Measurements from ENCODE around the gene RYR3. TPM values are rescaled to one million over a fixed set of nuclear protein-coding genes. Genes with fewer than 3 reads are reported as not detected.

RYR3 gene
- total and polyA plus RNA-seq, 2 donors = 1.4 to 10.4 TPM

- H3K36me3 ChIP-seq (ENCODE audit: control insufficient read depth in 2 of 2, insufficient read depth in 2 of 2, low read length in 1 of 2) = no peaks in the 10 kb centered on the region
- no peak overlapping the region for H3K4me3 ChIP-seq (ENCODE audit: low read length in 2 of 2)
- DNase-seq (ENCODE audit: low read depth in 6 of 9, low spot score in 9 of 9) = no peak
- 29% methylated on average over 1 of the region's 1 CpG for WGBS
- H3K4me1 ChIP-seq (ENCODE audit: control insufficient read depth in 2 of 2, insufficient read depth in 2 of 2, low read length in 2 of 2) = no peaks in the 10 kb centered on the region
- H3K9me3 ChIP-seq (ENCODE audit: control insufficient read depth in 2 of 2, insufficient read depth in 1 of 2, low read length in 1 of 2) = no peaks in the 10 kb centered on the region
- no peaks in the 10 kb centered on the region for H3K27me3 ChIP-seq (ENCODE audit: control insufficient read depth in 2 of 2, insufficient read depth in 1 of 2, low read length in 1 of 2)
- no peak overlapping the region for H3K27ac ChIP-seq (ENCODE audit: low read depth in 1 of 2, low read length in 1 of 2)
Measured at GRCh38 chr15:33646744-33647143, 336.0 kb downstream of the RYR3 start.

GRCh38 chr15:33649217-33649933 is 338.6 kb downstream of the RYR3 start:
- H3K4me3 ChIP-seq (ENCODE audit: low read length in 2 of 2) = no peak overlapping the region
- 89% methylated on average over 9 of the region's 9 CpGs for WGBS
- no peaks in the 10 kb centered on the region for H3K36me3 ChIP-seq (ENCODE audit: control insufficient read depth in 2 of 2, insufficient read depth in 2 of 2, low read length in 1 of 2)
- no peak overlapping the region for H3K27ac ChIP-seq (ENCODE audit: low read depth in 1 of 2, low read length in 1 of 2)
- no peaks in the 10 kb centered on the region for H3K27me3 ChIP-seq (ENCODE audit: control insufficient read depth in 2 of 2, insufficient read depth in 1 of 2, low read length in 1 of 2)
- no peaks in the 10 kb centered on the region for H3K4me1 ChIP-seq (ENCODE audit: control insufficient read depth in 2 of 2, insufficient read depth in 2 of 2, low read length in 2 of 2)
- no peaks in the 10 kb centered on the region for H3K9me3 ChIP-seq (ENCODE audit: control insufficient read depth in 2 of 2, insufficient read depth in 1 of 2, low read length in 1 of 2)
- DNase-seq (ENCODE audit: low read depth in 6 of 9, low spot score in 9 of 9) = no peak

- 95% methylated on average over 3 of the region's 3 CpGs for WGBS
- DNase-seq (ENCODE audit: low read depth in 6 of 9, low spot score in 9 of 9) = no peak
- no peaks in the 10 kb centered on the region for H3K27me3 ChIP-seq (ENCODE audit: control insufficient read depth in 2 of 2, insufficient read depth in 1 of 2, low read length in 1 of 2)
- H3K4me3 ChIP-seq (ENCODE audit: low read length in 2 of 2) = no peak overlapping the region
- H3K36me3 ChIP-seq (ENCODE audit: control insufficient read depth in 2 of 2, insufficient read depth in 2 of 2, low read length in 1 of 2) = no peaks in the 10 kb centered on the region
- no peak overlapping the region for H3K27ac ChIP-seq (ENCODE audit: low read depth in 1 of 2, low read length in 1 of 2)
- no peaks in the 10 kb centered on the region for H3K4me1 ChIP-seq (ENCODE audit: control insufficient read depth in 2 of 2, insufficient read depth in 2 of 2, low read length in 2 of 2)
- H3K9me3 ChIP-seq (ENCODE audit: control insufficient read depth in 2 of 2, insufficient read depth in 1 of 2, low read length in 1 of 2) = no peaks in the 10 kb centered on the region
Measured at GRCh38 chr15:33654860-33655259, 344.1 kb downstream of the RYR3 start.

GRCh38 chr15:33655488-33655887 is 344.7 kb downstream of the RYR3 start:
- Histone ChIP-seq H3K36me3 (ENCODE audit: control insufficient read depth in 2 of 2, insufficient read depth in 2 of 2, low read length in 1 of 2) (no peaks in the 10 kb centered on the region), H3K4me3 (ENCODE audit: low read length in 2 of 2) (no peak overlapping the region), H3K4me1 (ENCODE audit: control insufficient read depth in 2 of 2, insufficient read depth in 2 of 2, low read length in 2 of 2) (no peaks in the 10 kb centered on the region), H3K27me3 (ENCODE audit: control insufficient read depth in 2 of 2, insufficient read depth in 1 of 2, low read length in 1 of 2) (no peaks in the 10 kb centered on the region), H3K9me3 (ENCODE audit: control insufficient read depth in 2 of 2, insufficient read depth in 1 of 2, low read length in 1 of 2) (no peaks in the 10 kb centered on the region), H3K27ac (ENCODE audit: low read depth in 1 of 2, low read length in 1 of 2) (no peak overlapping the region)
- DNase-seq (ENCODE audit: low read depth in 6 of 9, low spot score in 9 of 9) = no peak
- 92% methylated on average over 5 of the region's 5 CpGs for WGBS

GRCh38 chr15:33656168-33656567 is 345.4 kb downstream of the RYR3 start:
- H3K27me3 ChIP-seq (ENCODE audit: control insufficient read depth in 2 of 2, insufficient read depth in 1 of 2, low read length in 1 of 2) = no peaks in the 10 kb centered on the region
- 90% methylated on average over 6 of the region's 6 CpGs for WGBS
- no peaks in the 10 kb centered on the region for H3K9me3 ChIP-seq (ENCODE audit: control insufficient read depth in 2 of 2, insufficient read depth in 1 of 2, low read length in 1 of 2)
- no peak overlapping the region for H3K4me3 ChIP-seq (ENCODE audit: low read length in 2 of 2)
- no peaks in the 10 kb centered on the region for H3K4me1 ChIP-seq (ENCODE audit: control insufficient read depth in 2 of 2, insufficient read depth in 2 of 2, low read length in 2 of 2)
- no peaks in the 10 kb centered on the region for H3K36me3 ChIP-seq (ENCODE audit: control insufficient read depth in 2 of 2, insufficient read depth in 2 of 2, low read length in 1 of 2)
- no peak overlapping the region for H3K27ac ChIP-seq (ENCODE audit: low read depth in 1 of 2, low read length in 1 of 2)
- DNase-seq (ENCODE audit: low read depth in 6 of 9, low spot score in 9 of 9) = no peak

GRCh38 chr15:33660151-33660550 is 349.4 kb downstream of the RYR3 start:
- Histone ChIP-seq H3K4me1 (ENCODE audit: control insufficient read depth in 2 of 2, insufficient read depth in 2 of 2, low read length in 2 of 2) (no peaks in the 10 kb centered on the region), H3K9me3 (ENCODE audit: control insufficient read depth in 2 of 2, insufficient read depth in 1 of 2, low read length in 1 of 2) (no peaks in the 10 kb centered on the region), H3K27me3 (ENCODE audit: control insufficient read depth in 2 of 2, insufficient read depth in 1 of 2, low read length in 1 of 2) (no peaks in the 10 kb centered on the region), H3K4me3 (ENCODE audit: low read length in 2 of 2) (no peak overlapping the region), H3K27ac (ENCODE audit: low read depth in 1 of 2, low read length in 1 of 2) (no peak overlapping the region), H3K36me3 (ENCODE audit: control insufficient read depth in 2 of 2, insufficient read depth in 2 of 2, low read length in 1 of 2) (no peaks in the 10 kb centered on the region)
- WGBS = 96% methylated on average over 16 of the region's 16 CpGs
- no peak for DNase-seq (ENCODE audit: low read depth in 6 of 9, low spot score in 9 of 9)

GRCh38 chr15:33662014-33662413 is 351.2 kb downstream of the RYR3 start:
- Histone ChIP-seq H3K4me1 (ENCODE audit: control insufficient read depth in 2 of 2, insufficient read depth in 2 of 2, low read length in 2 of 2) (no peaks in the 10 kb centered on the region), H3K4me3 (ENCODE audit: low read length in 2 of 2) (no peak overlapping the region), H3K9me3 (ENCODE audit: control insufficient read depth in 2 of 2, insufficient read depth in 1 of 2, low read length in 1 of 2) (no peaks in the 10 kb centered on the region), H3K27ac (ENCODE audit: low read depth in 1 of 2, low read length in 1 of 2) (no peak overlapping the region), H3K27me3 (ENCODE audit: control insufficient read depth in 2 of 2, insufficient read depth in 1 of 2, low read length in 1 of 2) (no peaks in the 10 kb centered on the region), H3K36me3 (ENCODE audit: control insufficient read depth in 2 of 2, insufficient read depth in 2 of 2, low read length in 1 of 2) (no peaks in the 10 kb centered on the region)
- 97% methylated on average over 14 of the region's 14 CpGs for WGBS
- no peak for DNase-seq (ENCODE audit: low read depth in 6 of 9, low spot score in 9 of 9)

- no peaks in the 10 kb centered on the region for H3K27me3 ChIP-seq (ENCODE audit: control insufficient read depth in 2 of 2, insufficient read depth in 1 of 2, low read length in 1 of 2)
- no peaks in the 10 kb centered on the region for H3K4me1 ChIP-seq (ENCODE audit: control insufficient read depth in 2 of 2, insufficient read depth in 2 of 2, low read length in 2 of 2)
- DNase-seq (ENCODE audit: low read depth in 6 of 9, low spot score in 9 of 9) = no peak
- H3K4me3 ChIP-seq (ENCODE audit: low read length in 2 of 2) = no peak overlapping the region
- H3K36me3 ChIP-seq (ENCODE audit: control insufficient read depth in 2 of 2, insufficient read depth in 2 of 2, low read length in 1 of 2) = no peaks in the 10 kb centered on the region
- no peaks in the 10 kb centered on the region for H3K9me3 ChIP-seq (ENCODE audit: control insufficient read depth in 2 of 2, insufficient read depth in 1 of 2, low read length in 1 of 2)
- no peak overlapping the region for H3K27ac ChIP-seq (ENCODE audit: low read depth in 1 of 2, low read length in 1 of 2)
- WGBS = 98% methylated on average over 2 of the region's 2 CpGs
Measured at GRCh38 chr15:33664947-33665346, 354.2 kb downstream of the RYR3 start.

- no peak for DNase-seq (ENCODE audit: low read depth in 6 of 9, low spot score in 9 of 9)
- 63% methylated on average over 3 of the region's 3 CpGs for WGBS
- no peaks in the 10 kb centered on the region for H3K27me3 ChIP-seq (ENCODE audit: control insufficient read depth in 2 of 2, insufficient read depth in 1 of 2, low read length in 1 of 2)
- H3K9me3 ChIP-seq (ENCODE audit: control insufficient read depth in 2 of 2, insufficient read depth in 1 of 2, low read length in 1 of 2) = no peaks in the 10 kb centered on the region
- H3K4me3 ChIP-seq (ENCODE audit: low read length in 2 of 2) = no peak overlapping the region
- H3K36me3 ChIP-seq (ENCODE audit: control insufficient read depth in 2 of 2, insufficient read depth in 2 of 2, low read length in 1 of 2) = no peaks in the 10 kb centered on the region
- no peak overlapping the region for H3K27ac ChIP-seq (ENCODE audit: low read depth in 1 of 2, low read length in 1 of 2)
- no peaks in the 10 kb centered on the region for H3K4me1 ChIP-seq (ENCODE audit: control insufficient read depth in 2 of 2, insufficient read depth in 2 of 2, low read length in 2 of 2)
Measured at GRCh38 chr15:33670567-33670966, 359.8 kb downstream of the RYR3 start.
